Stimulated activated CD4-positive, alpha-beta T cell treated with anti-CD3 and anti-CD28 coated beads, Interleukin-1b, Interleukin-23, amount 100 ng/mL, for 1 hour (primary cell): ENCODE results near the gene TRAP1.

Experiments
- DNase-seq, 2 donors: peaks; one replicate each; pipeline ENCODE4 v3.0.0-alpha.2; 2020; ENCODE audit warnings: low read depth in 2 of 2

Gene TRAP1

GRCh38 chr16:3717235-3718018 lies at the start of gene TRAP1:
Gene TRAP1, minus strand, starts transcription at chr16:3717524. Its CDS starts 16 bp downstream, at chr16:3717508.
- peak; percentile 83 to 95 for DNase-seq

- no peak for DNase-seq
Measured at GRCh38 chr16:3766177-3766576, 48.9 kb upstream of the TRAP1 start.

GRCh38 chr16:3764409-3764808 lies 47.1 kb upstream of the TRAP1 start:
- no peak for DNase-seq

GRCh38 chr16:3762107-3762750 lies 44.9 kb upstream of the TRAP1 start:
- DNase-seq: no peak

GRCh38 chr16:3761375-3762106 lies 44.2 kb upstream of the TRAP1 start:
- DNase-seq: no peak

- no peak for DNase-seq
Measured at GRCh38 chr16:3760518-3760917, 43.2 kb upstream of the TRAP1 start.

- DNase-seq: no peak
Measured at GRCh38 chr16:3759736-3760135, 42.4 kb upstream of the TRAP1 start.

GRCh38 chr16:3756113-3756512 lies 38.8 kb upstream of the TRAP1 start:
- no peak for DNase-seq

GRCh38 chr16:3755249-3755648 lies 37.9 kb upstream of the TRAP1 start:
- no peak for DNase-seq

- no peak for DNase-seq
Measured at GRCh38 chr16:3754772-3755171, 37.4 kb upstream of the TRAP1 start.

- DNase-seq: no peak
Measured at GRCh38 chr16:3754081-3754703, 36.9 kb upstream of the TRAP1 start.

- no peak for DNase-seq
Measured at GRCh38 chr16:3752984-3753383, 35.7 kb upstream of the TRAP1 start.

- no peak for DNase-seq
Measured at GRCh38 chr16:3751878-3752277, 34.6 kb upstream of the TRAP1 start.

GRCh38 chr16:3748307-3748706 lies 31.0 kb upstream of the TRAP1 start:
- no peak for DNase-seq

- DNase-seq: no peak
Measured at GRCh38 chr16:3745751-3746355, 28.5 kb upstream of the TRAP1 start.

GRCh38 chr16:3744018-3744417 lies 26.7 kb upstream of the TRAP1 start:
- DNase-seq: no peak

- no peak for DNase-seq
Measured at GRCh38 chr16:3740934-3741333, 23.6 kb upstream of the TRAP1 start.

- no peak for DNase-seq
Measured at GRCh38 chr16:3740186-3740585, 22.9 kb upstream of the TRAP1 start.

- DNase-seq: no peak
Measured at GRCh38 chr16:3739636-3740035, 22.3 kb upstream of the TRAP1 start.

- DNase-seq: no peak
Measured at GRCh38 chr16:3738541-3738940, 21.2 kb upstream of the TRAP1 start.

GRCh38 chr16:3738128-3738527 lies 20.8 kb upstream of the TRAP1 start:
- DNase-seq: no peak

GRCh38 chr16:3737181-3737580 lies 19.9 kb upstream of the TRAP1 start:
- no peak for DNase-seq
